WI38 (cell line): ENCODE measurements around the gene FMNL2.

Source experiments
- H3K4me3 ChIP-seq: 2 replicates; pipeline ENCODE4 v1.5.1; 2011; ENCODE audit warnings: low read depth, mild to moderate bottlenecking, control low read depth, low read length
- CTCF ChIP-seq: IDR thresholded peaks from 2 replicates; pipeline ENCODE4 v1.5.1; 2012; ENCODE audit warnings: low read depth, mild to moderate bottlenecking, control low read depth, low read length

FMNL2 gene

DNA sequence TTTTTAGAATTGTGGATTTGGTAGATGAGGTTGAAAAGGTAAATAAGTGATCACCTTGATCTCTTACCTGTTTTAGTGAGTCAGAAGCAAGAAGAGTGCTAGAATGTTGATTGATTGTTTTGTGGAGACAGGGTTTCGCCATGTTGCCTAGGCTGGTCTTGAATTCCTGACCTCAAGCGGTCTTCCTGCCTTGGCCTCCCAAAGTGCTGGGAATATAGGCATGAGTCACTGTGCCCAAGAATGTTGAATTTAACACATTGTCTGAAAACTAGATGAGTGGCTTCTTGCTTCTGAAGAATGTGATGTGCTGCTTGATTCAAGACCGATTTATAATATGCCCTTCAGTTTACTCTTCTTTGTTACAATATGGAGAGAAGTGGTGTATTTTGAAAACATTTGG, 121.3 kb downstream of the FMNL2 start:
- no peak for TF ChIP-seq CTCF
- no peak overlapping the region for H3K4me3 ChIP-seq

DNA sequence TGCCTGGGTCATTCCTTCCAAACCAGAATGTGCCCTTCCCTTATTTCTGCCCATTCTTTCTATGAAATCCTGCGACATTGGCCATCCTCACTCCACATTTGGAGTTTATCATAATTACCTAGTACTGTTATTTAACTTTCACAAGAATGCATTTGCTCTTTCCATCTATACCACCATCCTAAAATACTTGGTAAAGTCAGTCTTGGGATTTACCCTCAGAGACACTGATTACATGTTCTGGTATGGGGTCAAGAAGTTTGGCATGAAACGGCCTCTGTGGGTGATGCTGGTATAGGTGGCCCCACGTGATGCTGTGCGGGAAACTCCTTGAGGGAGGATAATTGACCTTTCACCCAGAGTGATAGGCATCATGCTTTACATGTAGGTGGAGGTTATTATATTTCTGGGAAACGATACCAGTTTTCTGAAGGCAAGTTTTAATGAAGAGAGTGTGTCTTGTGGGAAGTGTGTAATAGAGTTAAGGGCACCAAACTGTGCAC, 123.5 kb downstream of the FMNL2 start:
- TF ChIP-seq CTCF: no peak

GRCh38 chr2:152459091-152459490, 124.1 kb downstream of the FMNL2 start:
- no peak for TF ChIP-seq CTCF
- no peak overlapping the region for H3K4me3 ChIP-seq

More for the DNA sequence above, 123.5 kb downstream of the FMNL2 start:
- no peak overlapping the region for H3K4me3 ChIP-seq

DNA sequence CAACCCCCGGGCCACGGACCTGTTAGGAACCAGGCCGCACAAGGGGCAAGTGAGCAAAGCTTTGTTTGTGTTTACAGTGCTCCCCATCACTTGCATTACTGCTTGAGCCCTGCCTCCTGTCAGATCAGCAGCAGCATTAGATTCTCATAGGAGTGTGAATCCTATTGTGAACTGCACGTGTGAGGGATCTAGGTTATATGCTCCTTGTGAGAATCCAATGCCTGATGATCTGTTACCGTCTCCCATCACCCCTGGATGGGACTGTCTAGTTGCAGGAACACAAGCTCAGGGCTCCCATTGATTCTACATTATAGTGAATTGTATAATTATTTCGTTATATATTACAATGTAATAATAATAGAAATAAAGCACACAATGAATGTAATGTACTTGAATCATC, 125.6 kb downstream of the FMNL2 start:
- no peak for TF ChIP-seq CTCF
- no peak overlapping the region for H3K4me3 ChIP-seq

DNA sequence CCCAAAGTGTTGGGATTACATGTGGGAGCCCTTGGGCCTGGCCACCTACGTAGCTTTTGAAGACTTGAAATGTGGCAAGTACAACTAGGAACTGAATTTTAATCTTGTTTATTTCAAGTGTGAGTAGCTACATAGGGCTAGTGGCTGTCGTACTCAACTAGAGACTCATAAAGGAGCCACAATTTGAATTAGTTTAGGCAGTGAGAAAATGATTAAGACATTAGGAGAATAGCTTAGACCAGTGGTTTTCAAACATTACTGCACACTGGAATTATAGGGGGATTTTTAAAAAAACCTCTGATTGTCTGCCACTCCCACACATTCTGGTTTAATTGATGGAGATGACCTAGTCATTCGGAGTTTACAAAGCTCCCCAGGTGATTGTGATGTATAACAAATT, 127.1 kb downstream of the FMNL2 start:
- H3K4me3 ChIP-seq: no peak overlapping the region
- no peak for TF ChIP-seq CTCF

DNA sequence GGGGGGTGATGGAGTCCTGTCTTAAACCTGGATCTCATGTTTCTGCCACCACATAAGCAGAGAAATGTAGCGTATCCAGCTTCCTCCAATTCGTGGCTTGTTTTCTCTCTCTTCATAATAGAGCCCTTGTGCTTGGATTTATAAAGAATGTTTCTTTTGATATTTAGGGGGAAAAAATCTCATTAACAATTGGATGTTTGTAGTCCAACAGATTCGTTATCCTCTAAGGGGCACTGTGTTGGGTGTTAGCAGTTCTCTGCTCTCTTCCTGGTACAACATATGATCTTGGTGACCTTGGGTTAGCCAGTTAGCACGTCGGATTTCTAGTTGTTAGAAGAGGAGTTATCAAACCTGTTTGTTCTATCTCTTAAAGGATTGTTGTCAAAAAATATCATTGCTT, 127.8 kb downstream of the FMNL2 start:
- TF ChIP-seq CTCF: no peak
- H3K4me3 ChIP-seq: no peak overlapping the region

- no peak overlapping the region for H3K4me3 ChIP-seq
- no peak for TF ChIP-seq CTCF
Measured at GRCh38 chr2:152464851-152465470, 130.0 kb downstream of the FMNL2 start.
